ENCODE data around the gene CCK.
A peak's percentile ranks its signal among the peaks of the same experiment; 100 is the strongest.

CCK gene

DNA sequence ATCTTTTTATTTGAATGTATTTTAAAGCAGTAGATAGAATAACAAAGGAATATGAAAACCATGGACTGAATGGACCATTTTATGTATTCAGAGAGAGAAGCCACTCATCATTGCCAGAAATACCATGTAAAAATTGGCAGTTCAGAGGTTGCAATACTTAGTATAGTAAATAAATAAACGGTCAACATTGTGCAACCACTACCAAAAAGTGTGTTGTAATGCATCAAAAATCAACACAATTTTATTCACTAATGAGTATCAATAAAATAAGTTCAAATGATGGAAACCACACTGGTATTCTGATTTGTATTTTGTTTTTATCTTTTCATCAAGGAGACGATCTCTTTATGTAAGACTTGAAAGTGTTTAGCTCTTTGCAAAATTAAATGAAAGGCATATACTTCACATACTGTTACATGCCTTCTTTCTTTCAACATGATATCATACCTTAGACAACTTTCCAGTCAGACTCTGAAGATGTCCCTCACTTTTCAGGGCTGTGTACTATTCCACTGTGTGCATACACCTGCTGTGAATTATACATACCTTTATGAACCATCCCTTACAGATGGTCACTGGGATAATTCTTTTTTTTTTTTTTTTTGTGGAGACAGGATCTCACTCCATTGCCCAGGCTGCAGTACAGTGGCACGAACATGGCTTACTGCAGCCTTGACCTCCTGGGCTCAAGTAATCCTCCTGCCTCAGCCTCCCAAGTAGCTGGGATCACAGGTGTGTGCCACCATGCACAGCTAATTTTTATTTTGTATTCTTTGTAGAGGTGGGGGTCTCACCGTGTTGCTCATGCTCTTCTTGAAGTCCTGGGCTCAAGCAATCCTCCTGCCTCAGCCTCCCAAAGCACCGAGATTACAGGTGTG, 40.3 kb downstream of the CCK start:
- DNase-seq (ENCODE audit: low spot score): no peak

DNA sequence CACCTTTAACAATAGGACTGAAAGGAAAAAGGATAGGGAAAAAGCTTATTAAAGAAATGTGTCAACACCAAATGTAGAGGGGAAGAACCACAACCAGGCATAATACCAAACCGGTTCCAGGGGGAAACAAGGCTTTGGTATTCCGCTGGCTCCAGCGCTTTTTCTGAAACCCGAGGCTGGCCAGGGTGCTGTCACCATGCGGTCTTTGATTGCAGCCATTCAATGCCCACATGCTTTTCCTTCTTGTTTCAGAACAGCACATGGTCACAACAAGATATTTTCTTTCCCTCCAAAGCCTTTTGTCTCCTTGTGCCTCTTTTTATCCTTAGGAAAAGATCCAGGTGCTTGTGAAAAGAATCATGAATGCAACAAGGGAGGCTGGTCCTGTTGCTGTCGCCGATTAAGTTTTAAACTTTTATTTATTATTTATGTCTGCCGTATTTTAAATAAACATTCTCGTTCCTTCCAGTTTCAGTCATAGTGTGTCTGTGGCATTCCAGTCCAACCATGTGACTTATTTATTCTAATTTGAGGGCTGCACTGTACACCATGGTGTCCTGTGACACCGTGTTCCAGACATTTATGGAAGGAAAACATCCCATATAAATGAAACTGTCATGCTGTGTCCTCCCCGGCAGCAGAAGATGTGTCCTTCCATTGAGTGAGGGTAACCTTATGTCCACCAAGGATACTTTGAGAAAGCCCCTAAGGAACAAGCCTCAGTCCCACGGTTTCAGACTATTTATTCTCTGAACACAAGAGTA, 41.1 kb downstream of the CCK start:
- DNase-seq (ENCODE audit: low spot score): no peak

DNA sequence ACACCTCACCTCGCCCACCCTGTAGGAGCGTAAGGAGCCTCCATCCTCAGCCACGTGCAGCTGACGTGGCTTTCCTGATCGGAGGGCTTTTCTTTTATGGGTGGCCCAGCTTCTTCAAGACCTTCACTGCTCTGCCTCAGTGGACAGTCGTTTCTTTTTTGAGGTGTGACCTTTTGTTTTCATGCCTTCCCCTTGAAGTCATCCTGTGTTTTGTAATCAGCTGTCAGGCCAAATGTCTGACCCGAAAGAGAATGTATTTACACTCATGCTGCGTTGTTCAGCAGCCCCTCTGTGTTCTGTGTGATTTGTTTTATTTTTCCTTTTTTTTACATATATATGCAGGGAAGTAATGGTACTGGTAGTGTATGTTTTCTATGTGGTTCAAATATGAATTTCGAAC, 41.8 kb downstream of the CCK start:
- no peak for DNase-seq (ENCODE audit: low spot score)

GRCh38 chr3:42222942-42223693, 42.9 kb downstream of the CCK start:
- no peak for DNase-seq (ENCODE audit: low spot score)

- DNase-seq (ENCODE audit: low spot score): no peak
Observed at GRCh38 chr3:42220436-42221121, 45.4 kb downstream of the CCK start.

DNA sequence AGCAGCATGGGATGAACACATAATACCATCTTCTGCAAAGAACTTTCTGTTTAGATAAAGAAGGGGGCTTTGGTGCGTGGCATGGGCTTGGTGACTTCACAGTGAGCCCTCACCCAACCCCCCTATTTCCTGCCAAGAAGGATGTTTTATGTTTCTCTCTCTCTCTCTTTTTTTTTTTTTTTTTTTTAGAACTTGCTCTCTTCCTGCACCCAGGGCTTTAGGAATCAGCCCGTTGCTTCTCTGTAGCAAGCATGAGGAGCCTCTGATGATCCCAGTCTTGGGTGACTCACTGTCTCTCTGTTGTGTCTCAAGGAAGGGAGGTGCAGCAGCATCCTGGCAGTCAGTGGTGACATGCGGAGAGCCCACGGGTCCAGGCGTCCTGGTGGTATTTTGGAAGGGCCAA, 49.1 kb downstream of the CCK start:
- DNase-seq (ENCODE audit: low spot score): peak; percentile 60

GRCh38 chr3:42216302-42216701, 49.7 kb downstream of the CCK start:
- DNase-seq (ENCODE audit: low spot score): no peak

GRCh38 chr3:42214565-42215283, 51.3 kb downstream of the CCK start:
- DNase-seq (ENCODE audit: low spot score): peak; percentile 66

- DNase-seq (ENCODE audit: low spot score): no peak
Observed at GRCh38 chr3:42214064-42214463, 51.9 kb downstream of the CCK start.

GRCh38 chr3:42213417-42213816, 52.6 kb downstream of the CCK start:
- DNase-seq (ENCODE audit: low spot score): no peak

DNA sequence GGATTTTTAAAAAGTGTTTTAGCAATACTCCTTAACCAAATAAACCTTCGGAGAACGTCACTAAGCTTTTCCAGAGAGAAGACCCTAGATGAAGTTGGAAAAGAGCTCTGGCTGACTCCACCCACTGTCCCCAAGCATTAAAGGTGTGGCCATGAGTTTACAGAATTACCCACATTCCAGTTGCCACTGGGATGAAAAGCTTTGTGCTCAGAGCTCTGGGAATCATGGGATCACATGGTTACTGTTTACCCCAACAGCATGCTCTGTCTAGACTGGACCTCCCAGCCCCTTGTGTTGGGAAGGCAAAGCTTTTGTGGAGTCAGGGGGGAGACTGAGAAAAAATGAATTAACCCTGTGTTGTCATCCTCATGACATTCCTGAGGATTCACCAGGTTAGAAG, 55.3 kb downstream of the CCK start:
- DNase-seq (ENCODE audit: low spot score): no peak

DNA sequence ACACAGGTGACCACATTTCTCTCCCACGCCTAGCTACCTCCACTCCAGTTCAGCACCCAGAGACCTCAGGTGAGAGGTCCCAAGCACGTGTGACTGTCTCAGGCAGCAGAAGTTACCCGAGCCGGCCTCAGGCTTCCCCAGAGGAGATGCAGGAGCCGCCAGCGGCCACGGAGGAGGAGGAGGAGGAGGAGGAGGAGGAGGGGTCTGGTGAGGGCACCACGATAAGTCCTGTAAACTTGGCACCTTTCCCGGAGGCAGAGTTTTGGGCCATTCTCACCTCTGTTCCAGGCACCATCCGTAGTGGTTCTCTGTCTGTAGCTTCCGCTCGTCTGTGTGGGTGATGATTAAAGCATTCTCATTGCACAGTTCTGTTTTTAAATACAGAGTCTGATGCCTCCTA, 56.1 kb downstream of the CCK start:
- no peak for DNase-seq (ENCODE audit: low spot score)
